ENCODE results near the gene GZMH. TPM values are rescaled to one million over a fixed set of nuclear protein-coding genes. Genes with fewer than 3 reads are reported as not detected.

GZMH gene
- total and polyA plus RNA-seq, 2 donors (not counting 3 experiments of a cell fraction or from before 2014, with no cell fraction given): not detected

- no peaks in the 10 kb centered on the region for H3K4me1 ChIP-seq (ENCODE audit: control insufficient read depth, extremely low read depth, insufficient read depth, low read length)
- H3K27me3 ChIP-seq (ENCODE audit: control insufficient read depth in 2 of 2, insufficient read depth in 2 of 2, low read length in 2 of 2): no peaks in the 10 kb centered on the region
- TF ChIP-seq EZH2 (IDR thresholded peaks at IDR 0.05; ENCODE audit: borderline replicate concordance, low read depth, low read length, severe bottlenecking) (no peak), POLR2AphosphoS5 (IDR thresholded peaks at IDR 0.05; ENCODE audit: insufficient read depth, low read depth, low read length) (no peak), CTCF (IDR thresholded peaks at IDR 0.05; ENCODE audit: extremely low read depth in 1 of 2, insufficient read depth in 1 of 2, low read depth in 1 of 2, low read length in 2 of 2) (no peak), GATA2 (IDR thresholded peaks at IDR 0.05; ENCODE audit: insufficient read depth, insufficient read length, low read depth, low read length) (no peak), FOS (IDR thresholded peaks at IDR 0.05; ENCODE audit: borderline replicate concordance, insufficient read depth, low read length) (no peak), MYC (IDR thresholded peaks at IDR 0.05; ENCODE audit: low read depth, low read length) (no peak), POLR2A (IDR thresholded peaks at IDR 0.05; ENCODE audit: low read depth, low read length) (no peak), JUN (IDR thresholded peaks at IDR 0.05; ENCODE audit: borderline replicate concordance, insufficient read depth, insufficient read length, low read depth) (no peak), MAX (IDR thresholded peaks at IDR 0.05; ENCODE audit: insufficient read depth, insufficient read length) (no peak)
- H3K9me1 ChIP-seq (replicated peaks; ENCODE audit: control insufficient read depth, extremely low read depth, insufficient read depth, low read length): no peaks in the 10 kb centered on the region
- ChIA-PET POLR2A (no interaction called here), CTCF (no interaction called here)
- no peak overlapping the region for H3K27ac ChIP-seq (ENCODE audit: insufficient read depth, low read depth, low read length)
- no peaks in the 10 kb centered on the region for H3K79me2 ChIP-seq (ENCODE audit: control insufficient read depth, insufficient read depth, low read length)
- H4K20me1 ChIP-seq (replicated peaks; ENCODE audit: control insufficient read depth, extremely low read depth, insufficient read depth, low read length): no peaks in the 10 kb centered on the region
- DNase-seq (ENCODE audit: low read depth, low spot score) (no peak), FAIRE-seq (no peak)
- no peaks in the 10 kb centered on the region for H3K36me3 ChIP-seq (ENCODE audit: control insufficient read depth in 2 of 2, extremely low read depth in 1 of 2, insufficient read depth in 2 of 2, low read length in 2 of 2)
- no peak overlapping the region for H2AFZ ChIP-seq (ENCODE audit: low read depth, low read length)
- BruUV-seq (replicated peaks): no TSS peak
- H3K9me3 ChIP-seq (replicated peaks; ENCODE audit: control insufficient read depth, insufficient read depth, low read length): no peaks in the 10 kb centered on the region
- intact Hi-C loops (cut with micrococcal nuclease): no loop called here
- H3K4me2 ChIP-seq (ENCODE audit: insufficient read depth, low read length): no peak overlapping the region
- H3K4me3 ChIP-seq (replicated peaks in 1 of 3; ENCODE audit: insufficient read depth in 1 of 3, low read depth in 1 of 3, low read length in 3 of 3): no peak overlapping the region
- dilution Hi-C loops (cut with MboI; ENCODE audit: extremely low pct_ligation_motif_present, low sequenced_read_pairs): no loop called here
- no peak overlapping the region for H3K9ac ChIP-seq (replicated peaks; ENCODE audit: extremely low read depth, insufficient read depth, low read length)
Observed at GRCh38 chr14:24632761-24633160, 23.3 kb upstream of the GZMH start.
